Liver (tissue), 3 donors: ENCODE results near the gene ATP11A.

Experiments used
- CTCF ChIP-seq: fragments of 150-350 bp; IDR thresholded peaks from 2 replicates; pipeline ENCODE4 v1.5.1; 2017; ENCODE audit warnings: improper control_type of control experiment, low read depth, low read length; ENCODE audit not compliant: missing input control
- EGR1 ChIP-seq, 2 donors: IDR thresholded peaks; 2 replicates each; pipeline ENCODE4 v1.6.1; 2016 to 2018; ENCODE audit warnings: antibody characterized with exemption in 2 of 2, low read depth in 2 of 2
- FOXA1 ChIP-seq: IDR thresholded peaks from 2 replicates; pipeline ENCODE4 v1.6.1; 2016; ENCODE audit warnings: antibody characterized with exemption
- GABPA ChIP-seq, 2 donors: IDR thresholded peaks in 1 of 2; conservative IDR thresholded peaks in 1 of 2; 2 replicates each; pipeline ENCODE4 v1.6.1; 2016; ENCODE audit warnings: antibody characterized with exemption in 2 of 2, mild to moderate bottlenecking in 1 of 2, moderate library complexity in 1 of 2
- JUND ChIP-seq, 2 donors: IDR thresholded peaks; 2 replicates each; pipeline ENCODE4 v1.6.1; 2016; ENCODE audit warnings: antibody characterized with exemption in 2 of 2
- SP1 ChIP-seq: IDR thresholded peaks from 2 replicates; pipeline ENCODE4 v1.6.1; 2018; ENCODE audit warnings: antibody characterized with exemption, mild to moderate bottlenecking
- TAF1 ChIP-seq: conservative IDR thresholded peaks from 2 replicates; pipeline ENCODE4 v1.6.1; 2016; ENCODE audit warnings: antibody characterized with exemption, mild to moderate bottlenecking
- YY1 ChIP-seq: IDR thresholded peaks from 2 replicates; pipeline ENCODE4 v1.6.1; 2016; ENCODE audit warnings: antibody characterized with exemption, mild to moderate bottlenecking
- donor health status: healthy.
- donor health status: healthy.

- TF ChIP-seq CTCF (no peak), YY1 (no peak), GABPA (IDR thresholded peaks at IDR 0.05 in 1 of 2, conservative IDR thresholded peaks at IDR 0.05 in 1 of 2) (no peak), EGR1 (IDR thresholded peaks at IDR 0.05; ENCODE audit: low read depth in 2 of 2) (no peak), JUND (IDR thresholded peaks at IDR 0.05) (no peak), TAF1 (no peak), SP1 (no peak), FOXA1 (no peak)
Observed at GRCh38 chr13:112692104-112692503, 2.3 kb downstream of the ATP11A start.
